ENCODE results near the gene PMEPA1. TPM values are rescaled to one million over a fixed set of nuclear protein-coding genes. Genes with fewer than 3 reads are reported as not detected.

PMEPA1 gene
- total RNA-seq, 2 experiments from 2014 or later = 2.5 to 3.0 TPM

- Mint-ChIP-seq H3K4me1 (ENCODE audit: low read depth) (no peaks in the 10 kb centered on the region), H3K36me3 (no peaks in the 10 kb centered on the region), H3K9me3 (no peaks in the 10 kb centered on the region), H3K27ac (no peak overlapping the region), H3K27me3 (no peaks in the 10 kb centered on the region), H3K4me3 (no peak overlapping the region)
- DNase-seq = no peak
- intact Hi-C loops (cut with micrococcal nuclease) = no loop called here
- CTCF ChIA-PET = no interaction called here
- POLR2A ChIA-PET = no interaction called here
Observed at GRCh38 chr20:57686931-57687652, 22.7 kb downstream of the PMEPA1 start.

DNA sequence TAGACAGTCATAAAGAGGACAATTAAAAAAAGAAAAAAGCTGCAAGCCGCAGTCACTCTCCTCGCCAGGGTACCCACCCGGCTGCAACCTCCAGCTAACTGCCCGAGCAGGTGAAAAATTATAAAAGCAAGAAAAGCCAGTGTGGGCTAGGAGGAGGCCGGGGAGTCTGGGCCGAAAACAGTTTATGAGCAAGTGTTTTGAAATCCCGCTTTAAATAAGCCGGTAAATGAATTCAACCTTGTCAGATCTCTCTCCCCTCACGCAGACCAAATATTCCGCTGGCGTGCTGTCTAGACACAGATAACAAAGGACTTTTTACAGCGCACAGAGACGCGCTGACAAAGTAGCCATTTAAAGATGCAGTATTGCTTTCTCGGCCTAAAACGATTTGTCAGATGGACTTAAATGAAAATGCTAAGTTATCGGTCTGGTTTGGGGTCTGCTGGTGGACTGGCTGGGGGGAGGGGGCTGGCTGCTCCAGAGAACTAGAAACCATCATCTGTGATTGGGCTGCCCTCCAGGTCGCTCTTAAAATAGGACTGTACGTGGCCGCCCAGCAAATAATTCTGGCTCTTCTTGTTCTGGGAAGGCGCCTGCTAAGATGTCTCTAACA is 24.6 kb downstream of the PMEPA1 start:
- ChIA-PET CTCF (no interaction called here), POLR2A (no interaction called here)
- Mint-ChIP-seq H3K4me3 (no peak overlapping the region), H3K36me3 (no peaks in the 10 kb centered on the region), H3K4me1 (ENCODE audit: low read depth) (peaks cover 14% of the 10 kb centered on the region), H3K9me3 (no peaks in the 10 kb centered on the region), H3K27me3 (no peaks in the 10 kb centered on the region), H3K27ac (no peak overlapping the region)
- DNase-seq = no peak
- intact Hi-C loops (cut with micrococcal nuclease) = no loop called here

- no peak for DNase-seq
- no peaks in the 10 kb centered on the region for H3K36me3 Mint-ChIP-seq
- CTCF ChIA-PET = no interaction called here
- intact Hi-C loops (cut with micrococcal nuclease) = no loop called here
- H3K9me3 Mint-ChIP-seq = no peaks in the 10 kb centered on the region
- no peak overlapping the region for H3K27ac Mint-ChIP-seq
- H3K4me1 Mint-ChIP-seq (ENCODE audit: low read depth) = peaks cover 15% of the 10 kb centered on the region
- no peaks in the 10 kb centered on the region for H3K27me3 Mint-ChIP-seq
- POLR2A ChIA-PET = no interaction called here
- no peak overlapping the region for H3K4me3 Mint-ChIP-seq
Observed at GRCh38 chr20:57684808-57685140, 25.0 kb downstream of the PMEPA1 start.

- Mint-ChIP-seq H3K9me3 (no peaks in the 10 kb centered on the region), H3K4me1 (ENCODE audit: low read depth) (peaks cover 15% of the 10 kb centered on the region), H3K4me3 (no peak overlapping the region), H3K27ac (no peak overlapping the region), H3K27me3 (no peaks in the 10 kb centered on the region), H3K36me3 (no peaks in the 10 kb centered on the region)
- CTCF ChIA-PET = no interaction called here
- intact Hi-C loops (cut with micrococcal nuclease) = no loop called here
- DNase-seq = no peak
- POLR2A ChIA-PET = no interaction called here
Observed at GRCh38 chr20:57683881-57684807, 25.7 kb downstream of the PMEPA1 start.

DNA sequence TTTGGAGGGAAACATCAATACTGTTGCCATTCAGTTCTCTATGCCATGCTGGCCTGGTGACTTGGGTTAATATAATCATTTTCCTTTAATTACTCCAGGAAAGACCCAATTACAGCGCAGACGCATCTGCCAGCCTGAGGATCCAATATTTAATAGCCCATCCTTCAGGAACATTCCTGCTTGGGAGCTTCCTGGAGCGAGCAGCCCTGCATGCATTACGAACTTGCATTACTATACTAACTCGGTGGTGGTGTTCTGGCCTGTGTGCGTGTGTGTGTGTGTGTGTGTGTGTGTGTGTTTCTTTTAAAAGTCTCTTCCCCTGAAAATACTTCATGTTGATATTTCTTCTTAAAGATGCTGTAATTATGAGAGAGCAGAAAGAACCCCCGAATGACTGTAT is 26.5 kb downstream of the PMEPA1 start:
- no peaks in the 10 kb centered on the region for H3K36me3 Mint-ChIP-seq
- H3K27ac Mint-ChIP-seq = no peak overlapping the region
- peaks cover 15% of the 10 kb centered on the region for H3K4me1 Mint-ChIP-seq (ENCODE audit: low read depth)
- CTCF ChIA-PET = interaction anchor here (1.7 kb wide), 1 partner anchor 30 kb away, joined by 4 read pairs; no protein-coding TSS in a partner anchor
- POLR2A ChIA-PET = no interaction called here
- no peak for DNase-seq
- H3K9me3 Mint-ChIP-seq = no peaks in the 10 kb centered on the region
- no peaks in the 10 kb centered on the region for H3K27me3 Mint-ChIP-seq
- no peak overlapping the region for H3K4me3 Mint-ChIP-seq
- intact Hi-C loops (cut with micrococcal nuclease) = no loop called here

GRCh38 chr20:57682184-57683101 is 27.4 kb downstream of the PMEPA1 start:
- intact Hi-C loops (cut with micrococcal nuclease) = no loop called here
- Mint-ChIP-seq H3K9me3 (no peaks in the 10 kb centered on the region), H3K4me1 (ENCODE audit: low read depth) (peaks cover 15% of the 10 kb centered on the region), H3K27ac (no peak overlapping the region), H3K4me3 (no peak overlapping the region), H3K36me3 (no peaks in the 10 kb centered on the region), H3K27me3 (peaks cover 2% of the 10 kb centered on the region)
- ChIA-PET POLR2A (no interaction called here), CTCF (interaction anchor here (1.7 to 3.4 kb wide), 2 partner anchors 29 to 86 kb away, joined by 4 to 13 read pairs; no protein-coding TSS in a partner anchor)
- DNase-seq = no peak

DNA sequence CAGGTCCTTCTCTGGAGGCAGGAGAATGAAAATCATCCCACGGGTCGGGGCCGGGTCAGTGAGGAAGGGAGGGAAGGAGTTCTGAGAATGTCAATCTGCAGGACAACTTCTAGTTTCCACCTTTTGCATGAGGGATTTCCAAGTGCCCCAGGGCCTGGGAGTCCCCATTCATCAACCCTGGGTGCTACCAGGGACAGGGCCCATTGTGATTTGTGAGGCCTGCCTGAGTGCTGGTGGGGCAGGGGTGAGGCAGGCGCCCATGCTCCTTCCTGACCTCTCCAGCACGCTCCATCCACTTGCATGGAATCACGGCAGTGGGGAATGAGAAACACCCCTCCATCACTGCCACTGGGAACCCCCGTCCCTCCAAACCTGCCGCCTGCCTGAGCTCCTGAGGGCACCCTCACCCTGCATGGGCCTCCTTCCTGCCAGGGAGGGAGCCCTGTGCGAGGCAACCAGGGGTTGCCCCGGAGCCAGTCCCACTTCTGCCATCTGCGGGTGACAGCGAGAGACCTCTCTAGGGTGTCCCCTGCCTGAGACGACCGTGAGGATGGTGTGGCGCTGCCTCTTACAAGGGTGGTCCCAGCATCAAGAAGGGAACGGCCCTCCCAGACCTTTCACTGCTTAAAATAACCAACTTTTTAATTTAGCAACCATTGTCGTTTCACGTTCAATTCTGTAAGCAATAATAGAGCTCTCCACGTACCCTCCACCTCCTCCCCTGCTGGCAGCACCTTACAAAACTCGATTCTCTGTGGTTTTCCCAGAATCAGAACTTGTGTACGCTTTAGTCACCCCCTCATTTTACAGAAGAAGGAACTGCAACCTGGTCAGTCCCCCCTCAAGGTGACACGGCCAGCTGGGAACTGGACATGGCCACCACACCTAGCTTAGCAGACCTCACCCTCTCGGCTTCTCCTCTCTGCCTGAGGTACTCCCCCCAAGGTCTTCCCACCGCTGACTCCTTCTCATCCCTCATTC is 28.6 kb downstream of the PMEPA1 start:
- Mint-ChIP-seq H3K9me3 (no peaks in the 10 kb centered on the region), H3K27ac (no peak overlapping the region)
- POLR2A ChIA-PET = no interaction called here

GRCh38 chr20:57680131-57680716 is 29.6 kb downstream of the PMEPA1 start:
- no peak for DNase-seq
- Mint-ChIP-seq H3K4me1 (ENCODE audit: low read depth) (peaks cover 15% of the 10 kb centered on the region), H3K9me3 (no peaks in the 10 kb centered on the region), H3K27ac (no peak overlapping the region), H3K27me3 (peaks cover 2% of the 10 kb centered on the region), H3K36me3 (no peaks in the 10 kb centered on the region), H3K4me3 (no peak overlapping the region)
- CTCF ChIA-PET = interaction anchor here (3.4 kb wide), 1 partner anchor 84 kb away, joined by 13 read pairs; no protein-coding TSS in a partner anchor
- POLR2A ChIA-PET = no interaction called here
- intact Hi-C loops (cut with micrococcal nuclease) = no loop called here

More for the DNA sequence above, 28.6 kb downstream of the PMEPA1 start:
- DNase-seq = peak; percentile 32
- CTCF ChIA-PET = interaction anchor here (0.6 to 3.4 kb wide), 2 partner anchors 10 to 85 kb away, joined by 3 to 13 read pairs; no protein-coding TSS in a partner anchor
- Mint-ChIP-seq H3K27me3 (peaks cover 2% of the 10 kb centered on the region), H3K4me1 (ENCODE audit: low read depth) (peaks cover 15% of the 10 kb centered on the region), H3K36me3 (no peaks in the 10 kb centered on the region), H3K4me3 (no peak overlapping the region)
- intact Hi-C loops (cut with micrococcal nuclease) = no loop called here

GRCh38 chr20:57679113-57679512 is 30.7 kb downstream of the PMEPA1 start:
- intact Hi-C loops (cut with micrococcal nuclease) = no loop called here
- no peak for DNase-seq
- H3K27ac Mint-ChIP-seq = no peak overlapping the region
- POLR2A ChIA-PET = no interaction called here
- no peaks in the 10 kb centered on the region for H3K9me3 Mint-ChIP-seq
- no peak overlapping the region for H3K4me3 Mint-ChIP-seq
- H3K36me3 Mint-ChIP-seq = no peaks in the 10 kb centered on the region
- H3K27me3 Mint-ChIP-seq = peaks cover 2% of the 10 kb centered on the region
- H3K4me1 Mint-ChIP-seq (ENCODE audit: low read depth) = peaks cover 15% of the 10 kb centered on the region
- CTCF ChIA-PET = interaction anchor here (3.4 kb wide), 1 partner anchor 82 kb away, joined by 13 read pairs; no protein-coding TSS in a partner anchor

DNA sequence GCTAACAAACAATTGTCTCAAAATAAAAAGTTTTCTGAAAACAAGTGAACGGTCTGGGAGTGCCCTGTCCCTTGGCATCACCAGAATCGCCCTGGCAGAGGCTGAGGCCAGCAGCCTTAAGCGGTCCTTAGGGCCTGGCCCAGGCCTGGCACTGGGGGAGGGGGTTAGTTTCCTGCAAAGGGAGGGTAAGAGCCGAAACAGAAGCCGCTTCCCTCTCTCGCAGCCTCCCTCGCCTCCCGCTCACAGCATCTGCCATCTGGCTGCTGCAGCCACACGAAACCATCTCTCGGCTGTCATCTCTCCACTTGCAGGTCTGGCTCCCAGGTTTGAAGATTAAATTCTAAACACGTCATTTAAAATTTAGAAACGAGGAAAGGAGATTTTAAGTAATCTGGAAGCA is 31.5 kb downstream of the PMEPA1 start:
- ChIA-PET POLR2A (no interaction called here), CTCF (interaction anchor here (0.6 kb wide), 1 partner anchor 85 kb away, joined by 3 read pairs; no protein-coding TSS in a partner anchor)
- no peak overlapping the region for H3K27ac Mint-ChIP-seq
- intact Hi-C loops (cut with micrococcal nuclease) = no loop called here
- peaks cover 15% of the 10 kb centered on the region for H3K4me1 Mint-ChIP-seq (ENCODE audit: low read depth)
- no peaks in the 10 kb centered on the region for H3K9me3 Mint-ChIP-seq
- DNase-seq = no peak
- no peak overlapping the region for H3K4me3 Mint-ChIP-seq
- no peaks in the 10 kb centered on the region for H3K36me3 Mint-ChIP-seq
- peaks cover 2% of the 10 kb centered on the region for H3K27me3 Mint-ChIP-seq

All from activated CD4-positive, alpha-beta memory T cell treated with anti-CD3 and anti-CD28 coated beads for 36 hours (primary cell).